H9 (cell line): Measurements from ENCODE around the gene KCNMA1. TPM values are rescaled to one million over a fixed set of nuclear protein-coding genes. Genes with fewer than 3 reads are reported as not detected.

Experiments used
- DNase-seq: peaks from one replicate; pipeline ENCODE4 v3.0.0-alpha.2; 2017
- H2AFZ ChIP-seq: one replicate; pipeline ENCODE4 v1.6.1; 2013; ENCODE audit warnings: mild to moderate bottlenecking, low read length, control low read depth, moderate library complexity
- H2AK5ac ChIP-seq: 2 replicates; pipeline ENCODE4 v1.6.1; 2013; ENCODE audit warnings: low read length, control low read depth, mixed read lengths; ENCODE audit not compliant: insufficient read length
- H2BK120ac ChIP-seq: one replicate; pipeline ENCODE4 v1.6.1; 2013; ENCODE audit warnings: low read depth, mild to moderate bottlenecking, low read length, control low read depth, inconsistent platforms; ENCODE audit not compliant: poor library complexity, severe bottlenecking
- H2BK12ac ChIP-seq: 2 replicates; pipeline ENCODE4 v1.6.1; 2013; ENCODE audit warnings: low read length, control low read depth, mixed read lengths, low read depth; ENCODE audit not compliant: insufficient read length
- H2BK15ac ChIP-seq: 2 replicates; pipeline ENCODE4 v1.6.1; 2013; ENCODE audit warnings: low read depth, low read length, control low read depth
- H2BK20ac ChIP-seq: one replicate; pipeline ENCODE4 v1.6.1; 2013; ENCODE audit warnings: low read depth, mild to moderate bottlenecking, low read length, control low read depth, inconsistent platforms; ENCODE audit not compliant: poor library complexity, severe bottlenecking
- H2BK5ac ChIP-seq: 2 replicates; pipeline ENCODE4 v1.6.1; 2013; ENCODE audit warnings: low read length, control low read depth, mixed read lengths; ENCODE audit not compliant: insufficient read length
- H3K14ac ChIP-seq: 2 replicates; pipeline ENCODE4 v1.6.1; 2013; ENCODE audit warnings: low read length, control low read depth; ENCODE audit not compliant: insufficient read depth
- H3K18ac ChIP-seq: 2 replicates; pipeline ENCODE4 v1.6.1; 2013; ENCODE audit warnings: low read depth, mild to moderate bottlenecking, mixed read lengths, low read length, control low read depth; ENCODE audit not compliant: insufficient read length
- H3K23ac ChIP-seq: 2 replicates; pipeline ENCODE4 v1.6.1; 2013; ENCODE audit warnings: low read length, control low read depth, mixed read lengths, low read depth; ENCODE audit not compliant: insufficient read length
- H3K23me2 ChIP-seq: 2 replicates; pipeline ENCODE4 v1.6.1; 2013; ENCODE audit warnings: low read depth, mild to moderate bottlenecking, mixed read lengths, low read length, control low read depth; ENCODE audit not compliant: insufficient read length, poor library complexity, severe bottlenecking
- H3K27ac ChIP-seq: 2 replicates; pipeline ENCODE4 v1.5.1; 2013; ENCODE audit warnings: low read length, control low read depth, mixed read lengths, low read depth; ENCODE audit not compliant: insufficient read length
- H3K27me3 ChIP-seq: 2 replicates; pipeline ENCODE4 v1.6.1; 2013; ENCODE audit warnings: low read length, control low read depth, inconsistent platforms; ENCODE audit not compliant: insufficient read depth
- H3K4ac ChIP-seq: 2 replicates; pipeline ENCODE4 v1.6.1; 2013; ENCODE audit warnings: low read depth, mild to moderate bottlenecking, control low read depth, inconsistent platforms, low read length, moderate library complexity
- H3K4me1 ChIP-seq: 2 replicates; pipeline ENCODE4 v1.6.1; 2013; ENCODE audit warnings: low read length, control low read depth, inconsistent platforms; ENCODE audit not compliant: insufficient read depth
- H3K4me2 ChIP-seq: 2 replicates; pipeline ENCODE4 v1.6.1; 2013; ENCODE audit warnings: low read length, control low read depth, mixed read lengths; ENCODE audit not compliant: insufficient read length, insufficient read depth
- H3K56ac ChIP-seq: 2 replicates; pipeline ENCODE4 v1.6.1; 2013; ENCODE audit warnings: low read depth, mild to moderate bottlenecking, mixed read lengths, low read length, control low read depth; ENCODE audit not compliant: insufficient read length
- H3K79me1 ChIP-seq: 2 replicates; pipeline ENCODE4 v1.6.1; 2013; ENCODE audit warnings: low read depth, mild to moderate bottlenecking, moderate library complexity, low read length, control low read depth, inconsistent platforms; ENCODE audit not compliant: insufficient read depth, poor library complexity, severe bottlenecking
- H3K79me2 ChIP-seq: 2 replicates; pipeline ENCODE4 v1.6.1; 2013; ENCODE audit warnings: low read length, control low read depth, inconsistent platforms; ENCODE audit not compliant: insufficient read depth
- H3K9ac ChIP-seq: 2 replicates; pipeline ENCODE4 v1.6.1; 2013; ENCODE audit warnings: low read length, control low read depth, mixed read lengths; ENCODE audit not compliant: insufficient read length; ENCODE audit errors: extremely low read depth
- H3K9me3 ChIP-seq: one replicate; pipeline ENCODE4 v1.6.1; 2013; ENCODE audit warnings: low read depth, low read length, inconsistent platforms; ENCODE audit not compliant: control insufficient read depth
- H3T11ph ChIP-seq: one replicate; pipeline ENCODE4 v1.6.1; 2013; ENCODE audit warnings: mild to moderate bottlenecking, low read length, control low read depth, inconsistent platforms
- H4K20me1 ChIP-seq: one replicate; pipeline ENCODE4 v1.6.1; 2013; ENCODE audit not compliant: control insufficient read depth, insufficient read length, insufficient read depth
- H4K5ac ChIP-seq: 2 replicates; pipeline ENCODE4 v1.6.1; 2013; ENCODE audit warnings: low read depth, mild to moderate bottlenecking, mixed read lengths, low read length, control low read depth; ENCODE audit not compliant: insufficient read length
- H4K8ac ChIP-seq: replicated peaks from 2 replicates; pipeline ENCODE4 v1.6.1; 2013; ENCODE audit warnings: low read length, control low read depth, mixed read lengths, low read depth; ENCODE audit not compliant: insufficient read length
- H4K91ac ChIP-seq: 2 replicates; pipeline ENCODE4 v1.6.1; 2013; ENCODE audit warnings: low read depth, mild to moderate bottlenecking, moderate library complexity, mixed read lengths, low read length, control low read depth; ENCODE audit not compliant: insufficient read length
- H3K27ac Mint-ChIP-seq, 3 experiments: 2 replicates in 2 of 3; 3 replicates in 1 of 3; pipeline ENCODE4 v1.8.0; 2020 to 2021; ENCODE audit warnings: mixed read lengths in 3 of 3, mild to moderate bottlenecking in 1 of 3, moderate library complexity in 1 of 3
- H3K27me3 Mint-ChIP-seq: 2 replicates; pipeline ENCODE4 v1.8.0; 2021; ENCODE audit warnings: low read depth, mild to moderate bottlenecking, moderate library complexity, mixed read lengths
- H3K36me3 Mint-ChIP-seq, 3 experiments: 2 replicates in 2 of 3; 3 replicates in 1 of 3; pipeline ENCODE4 v1.8.0; 2020 to 2021; ENCODE audit warnings: low read depth in 3 of 3, mixed read lengths in 3 of 3; ENCODE audit not compliant: insufficient read depth in 1 of 3
- H3K4me1 Mint-ChIP-seq, 2 experiments: 2 replicates each; pipeline ENCODE4 v1.8.0; 2020; ENCODE audit warnings: mixed read lengths in 2 of 2
- H3K4me3 Mint-ChIP-seq, 2 experiments: 2 replicates in 1 of 2; 3 replicates in 1 of 2; pipeline ENCODE4 v1.8.0; 2020 to 2021; ENCODE audit warnings: mild to moderate bottlenecking in 2 of 2, mixed read lengths in 2 of 2, moderate library complexity in 1 of 2
- H3K9me3 Mint-ChIP-seq, 2 experiments: 2 replicates in 1 of 2; 3 replicates in 1 of 2; pipeline ENCODE4 v1.8.0; 2020; ENCODE audit warnings: mild to moderate bottlenecking in 2 of 2, mixed read lengths in 2 of 2, moderate library complexity in 1 of 2
- WGBS: extraction: QIAGEN DNeasy Blood & Tissue Kit; methylation state at CpG from one replicate; pipeline ENCODE4 v1.1.7; 2013; ENCODE audit warnings: missing lambda C conversion rate, low lambda C conversion rate, mixed read lengths; ENCODE audit not compliant: insufficient read length; ENCODE audit errors: extremely low coverage; 5-methylcytosine and 5-hydroxymethylcytosine counted together
- total RNA-seq: library from RNA; stranded (reverse); gene quantifications from 2 replicates; pipeline ENCODE4 v1.2.1, GENCODE V29; 2021
- TF ChIP-seq, protein P1 (sequence below): fragments of 200-600 bp; sonication (generic); conservative IDR thresholded peaks from 3 replicates; pipeline ENCODE4 v1.8.0; 2021; ENCODE audit warnings: antibody characterized with exemption, mild to moderate bottlenecking

The KCNMA1 gene
- total RNA-seq, 1 experiment from 2014 or later, result 2.0 TPM

DNA sequence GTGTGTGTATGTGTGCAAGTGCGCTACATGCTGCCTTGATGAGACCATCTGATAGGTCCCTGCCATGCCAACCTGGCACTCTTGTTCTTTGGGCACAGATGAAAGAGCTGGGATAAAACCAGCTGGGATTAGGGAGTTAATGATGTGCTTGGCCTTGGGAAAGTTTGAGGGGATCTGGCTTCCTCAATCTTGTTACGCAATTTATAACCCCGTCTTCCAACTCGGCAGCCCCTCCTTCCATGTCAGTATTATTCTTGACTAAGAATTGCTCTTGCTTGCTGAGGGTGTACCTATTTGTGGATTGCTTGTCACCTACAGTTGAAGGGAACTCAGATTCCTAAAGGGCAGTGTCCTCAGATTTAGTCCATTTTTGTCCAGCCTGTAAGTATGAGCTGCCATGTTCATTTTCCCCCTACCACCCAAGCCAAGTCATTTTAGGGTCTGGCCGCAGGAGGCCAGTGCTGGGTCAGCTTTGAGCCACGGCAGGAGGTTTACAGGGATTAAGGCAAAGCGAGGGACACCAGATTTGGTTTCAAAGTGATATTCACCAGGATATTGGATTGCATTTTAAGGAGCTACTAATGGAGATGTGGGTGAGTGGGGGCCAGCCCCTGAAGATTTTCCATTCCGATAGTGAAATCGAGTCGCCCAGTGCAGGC, 34.1 kb upstream of the KCNMA1 start:
- TF ChIP-seq, protein P1, sequence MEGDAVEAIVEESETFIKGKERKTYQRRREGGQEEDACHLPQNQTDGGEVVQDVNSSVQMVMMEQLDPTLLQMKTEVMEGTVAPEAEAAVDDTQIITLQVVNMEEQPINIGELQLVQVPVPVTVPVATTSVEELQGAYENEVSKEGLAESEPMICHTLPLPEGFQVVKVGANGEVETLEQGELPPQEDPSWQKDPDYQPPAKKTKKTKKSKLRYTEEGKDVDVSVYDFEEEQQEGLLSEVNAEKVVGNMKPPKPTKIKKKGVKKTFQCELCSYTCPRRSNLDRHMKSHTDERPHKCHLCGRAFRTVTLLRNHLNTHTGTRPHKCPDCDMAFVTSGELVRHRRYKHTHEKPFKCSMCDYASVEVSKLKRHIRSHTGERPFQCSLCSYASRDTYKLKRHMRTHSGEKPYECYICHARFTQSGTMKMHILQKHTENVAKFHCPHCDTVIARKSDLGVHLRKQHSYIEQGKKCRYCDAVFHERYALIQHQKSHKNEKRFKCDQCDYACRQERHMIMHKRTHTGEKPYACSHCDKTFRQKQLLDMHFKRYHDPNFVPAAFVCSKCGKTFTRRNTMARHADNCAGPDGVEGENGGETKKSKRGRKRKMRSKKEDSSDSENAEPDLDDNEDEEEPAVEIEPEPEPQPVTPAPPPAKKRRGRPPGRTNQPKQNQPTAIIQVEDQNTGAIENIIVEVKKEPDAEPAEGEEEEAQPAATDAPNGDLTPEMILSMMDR, result no peak
- no peak overlapping the region for H2BK20ac ChIP-seq
- no peak overlapping the region for H2BK5ac ChIP-seq
- no peaks in the 10 kb centered on the region for H4K20me1 ChIP-seq
- H4K91ac ChIP-seq, result no peak overlapping the region
- no peaks in the 10 kb centered on the region; the same call in 1 of the 2 replicates for H3K4me1 ChIP-seq
- no peak overlapping the region for H3K4ac ChIP-seq
- H3K9ac ChIP-seq, result no peak overlapping the region
- no peak overlapping the region for H2BK120ac ChIP-seq
- no peak overlapping the region for H3K23ac ChIP-seq
- H4K8ac ChIP-seq, result no peak overlapping the region
- DNase-seq, result no peak
- no CpG with 5 or more reads among the region's 10 CpGs for WGBS
- no peak overlapping the region for H3K56ac ChIP-seq
- no peak overlapping the region for H2AFZ ChIP-seq
- H2BK12ac ChIP-seq, result no peak overlapping the region
- Mint-ChIP-seq H3K27ac (no peak overlapping the region), H3K27me3 (peaks cover 16% of the 10 kb centered on the region), H3K4me3 (no peak overlapping the region), H3K36me3 (no peaks in the 10 kb centered on the region; a peak in 2 of 7 replicates), H3K4me1 (peaks cover 12 to 27% of the 10 kb centered on the region in 2 experiments), H3K9me3 (no peaks in the 10 kb centered on the region)
- no peak overlapping the region for H3T11ph ChIP-seq
- H4K5ac ChIP-seq, result no peak overlapping the region
- no peak overlapping the region for H3K14ac ChIP-seq
- H3K79me1 ChIP-seq, result no peaks in the 10 kb centered on the region
- H3K9me3 ChIP-seq, result no peaks in the 10 kb centered on the region
- no peak overlapping the region for H3K4me2 ChIP-seq
- H2AK5ac ChIP-seq, result no peak overlapping the region
- H3K18ac ChIP-seq, result no peak overlapping the region
- H3K27me3 ChIP-seq, result no peaks in the 10 kb centered on the region
- no peaks in the 10 kb centered on the region for H3K79me2 ChIP-seq
- no peak overlapping the region for H3K27ac ChIP-seq
- H2BK15ac ChIP-seq, result no peak overlapping the region
- no peaks in the 10 kb centered on the region for H3K23me2 ChIP-seq
